Placental epithelial cell (primary cell): ENCODE data around the gene OR4E2. TPM values are rescaled to one million over a fixed set of nuclear protein-coding genes. Genes with fewer than 3 reads are reported as not detected.

ENCODE experiments used
- small RNA-seq: library from RNA; depleted of rRNA; stranded (forward); fragments of <200 nt; gene quantifications from one replicate; pipeline ENCODE3, GENCODE V24; 2012
- total RNA-seq: library from RNA; depleted of rRNA; stranded (reverse); fragments of >200 nt; gene quantifications from 2 replicates; pipeline ENCODE4 v1.2.3, GENCODE V29; 2012

OR4E2 gene
- not detected in 2 replicates for total RNA-seq

GRCh38 chr14:21653331-21653885 lies at the start of gene OR4E2:
TSS of gene OR4E2 (plus strand) at chr14:21653835. CDS start at chr14:21665083, 11,248 bp downstream.

GRCh38 chr14:21634840-21635239 lies 18.8 kb upstream of the OR4E2 start, which contains the start of gene OR10G2:
TSS of gene OR10G2 (minus strand) at chr14:21634940. CDS start at chr14:21634842, 98 bp downstream.

GRCh38 chr14:21673718-21674117 lies 20.1 kb downstream of the OR4E2 start, which contains the start of gene OR4E1:
TSS of gene OR4E1 (minus strand) at chr14:21673818. CDS start at chr14:21670935, 2,883 bp downstream.

Small RNA genes within 50 kb of the gene (small RNA-seq; reads per million reads assigned to genes)
- gene AC243972.3 = not detected

Other genes with a start within 250 kb of the OR4E2 start
- gene CHD8, start 197.7 kb upstream of the OR4E2 start, total RNA-seq = 73.8 and 78.4 TPM in 2 replicates
- gene RAB2B, start 176.9 kb upstream of the OR4E2 start, total RNA-seq = 17.6 and 17.7 TPM in 2 replicates
- 37.1 and 39.7 TPM in 2 replicates for gene TOX4, start 176.6 kb upstream of the OR4E2 start, total RNA-seq
- 40.8 and 54.4 TPM in 2 replicates for gene METTL3, start 142.5 kb upstream of the OR4E2 start, total RNA-seq
- gene SALL2, start 127.5 kb upstream of the OR4E2 start, total RNA-seq = 0.65 and 2.4 TPM in 2 replicates
- gene OR10G3, start 73.8 kb upstream of the OR4E2 start, total RNA-seq = not detected in 2 replicates
- not detected in 2 replicates for gene OR10G2, start 18.9 kb upstream of the OR4E2 start, total RNA-seq
- gene OR4E1, start 20.0 kb downstream of the OR4E2 start, total RNA-seq = not detected in 2 replicates